ENCODE data around the gene HDAC6. TPM values are rescaled to one million over a fixed set of nuclear protein-coding genes. Genes with fewer than 3 reads are reported as not detected.
A peak's percentile ranks its signal among the peaks of the same experiment; 100 is the strongest.

The HDAC6 gene
- 64.1 TPM for total RNA-seq

DNA sequence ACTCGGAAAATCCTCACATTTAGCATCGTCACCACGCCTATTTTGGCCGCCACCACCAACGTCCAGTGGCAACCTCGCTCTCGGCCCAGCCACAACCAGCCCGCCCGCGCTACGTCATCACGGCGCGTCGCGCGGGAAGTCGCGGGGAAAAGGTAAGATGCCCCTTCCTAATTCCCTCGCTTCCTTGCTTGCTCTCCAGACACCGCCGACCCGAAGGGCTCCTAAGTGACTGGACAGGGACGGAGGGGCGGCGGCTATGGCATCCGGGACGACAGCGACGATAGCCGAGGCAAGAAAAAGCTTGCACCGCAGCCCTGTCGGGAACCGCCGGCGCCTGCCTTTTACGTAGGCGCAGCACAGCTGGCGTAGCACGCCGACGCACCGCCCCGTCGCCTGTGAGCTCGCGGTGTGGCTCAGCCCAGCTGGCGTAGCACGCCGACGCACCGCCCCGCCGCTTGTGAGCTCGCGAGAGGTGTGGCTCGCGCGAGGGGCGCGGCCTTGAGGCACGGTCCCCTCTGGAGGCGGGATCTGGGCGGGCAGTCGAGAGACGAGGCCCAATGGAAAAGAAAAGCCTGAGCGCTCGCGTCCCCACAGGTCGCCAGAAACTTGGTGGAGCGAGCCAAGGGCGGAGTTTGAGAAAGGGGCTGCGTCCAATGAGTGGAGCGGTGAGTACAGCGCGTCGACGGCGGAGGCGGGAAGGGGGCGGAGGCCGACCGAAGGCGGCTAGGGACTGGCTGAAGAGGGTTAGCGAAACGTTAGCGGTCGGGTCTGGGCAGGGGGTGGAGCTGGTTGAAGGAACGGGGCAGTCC, at the start of gene HDAC6:
Gene HDAC6, plus strand, starts transcription at position 788 of the 809 bp plus-strand sequence. CDS start 626 bp downstream, outside the sequence.
- peak; percentile 93 for DNase-seq

GRCh38 chrX:48752498-48752897, 49.4 kb upstream of the HDAC6 start:
- DNase-seq = no peak

- DNase-seq = no peak
Measured at GRCh38 chrX:48753708-48754228, 48.1 kb upstream of the HDAC6 start.

DNA sequence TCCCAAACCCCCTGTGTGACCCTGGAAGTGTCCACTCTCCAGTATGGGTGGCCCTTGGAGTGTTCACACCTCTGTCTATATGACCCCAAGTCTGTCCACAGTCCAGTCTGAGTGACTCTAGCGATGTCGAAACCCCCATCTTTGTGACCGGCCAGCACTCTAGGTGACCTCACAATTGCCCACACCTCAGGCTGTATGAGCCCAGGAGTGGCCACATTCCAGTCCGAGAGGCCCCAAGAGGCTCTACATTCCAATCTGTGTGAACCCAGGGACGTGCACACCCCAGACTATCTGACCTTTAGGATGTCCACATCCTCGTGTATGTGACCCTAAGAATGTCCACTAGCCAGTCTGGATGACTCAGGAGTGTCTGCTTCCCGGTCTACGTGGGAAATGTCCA, 47.6 kb upstream of the HDAC6 start:
- no peak for DNase-seq

DNA sequence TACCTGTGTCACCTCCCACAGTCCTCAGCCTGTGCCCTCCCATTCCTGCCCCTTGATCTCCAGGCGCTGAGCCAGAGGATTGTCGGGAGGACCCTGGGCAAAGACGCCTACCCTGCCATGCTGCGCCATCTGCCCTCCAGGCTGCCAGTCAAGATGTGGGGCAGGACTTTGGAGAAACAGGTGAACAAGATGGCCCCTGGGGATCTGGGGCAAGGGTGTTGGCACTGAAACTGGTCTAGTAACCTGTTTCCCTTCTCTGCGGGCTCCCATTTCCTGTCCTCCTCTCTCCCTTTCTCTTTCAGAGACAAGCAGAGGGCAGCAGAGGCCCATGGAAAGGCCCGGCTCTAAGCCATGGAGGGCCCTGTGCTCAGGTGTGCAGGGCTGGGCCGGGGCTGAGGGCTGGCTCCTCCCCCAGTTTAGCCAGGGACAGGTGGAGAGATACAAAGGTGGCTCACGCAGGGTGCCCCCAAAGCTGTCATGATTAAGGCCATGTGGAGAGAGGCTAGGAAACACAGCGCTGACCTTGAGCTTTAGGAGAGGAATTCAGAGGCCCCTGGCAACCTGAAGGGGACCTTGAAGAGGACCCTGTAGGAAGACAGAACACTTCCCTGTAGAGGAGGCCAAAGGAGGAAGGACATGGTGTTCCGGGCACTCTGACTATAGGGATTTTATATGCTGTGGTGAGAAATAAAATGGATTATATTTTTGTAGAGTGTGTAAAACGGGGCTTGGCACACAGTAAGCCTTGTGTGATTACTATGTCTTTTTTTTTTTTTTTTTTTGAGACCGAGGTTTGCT, 40.0 kb upstream of the HDAC6 start, which contains the start of gene GLOD5:
Gene GLOD5, plus strand, starts transcription at position 74 of the 798 bp plus-strand sequence. Its CDS starts 44 bp downstream, at position 118.
- DNase-seq = no peak

GRCh38 chrX:48769230-48769629, 32.6 kb upstream of the HDAC6 start:
- no peak for DNase-seq

DNA sequence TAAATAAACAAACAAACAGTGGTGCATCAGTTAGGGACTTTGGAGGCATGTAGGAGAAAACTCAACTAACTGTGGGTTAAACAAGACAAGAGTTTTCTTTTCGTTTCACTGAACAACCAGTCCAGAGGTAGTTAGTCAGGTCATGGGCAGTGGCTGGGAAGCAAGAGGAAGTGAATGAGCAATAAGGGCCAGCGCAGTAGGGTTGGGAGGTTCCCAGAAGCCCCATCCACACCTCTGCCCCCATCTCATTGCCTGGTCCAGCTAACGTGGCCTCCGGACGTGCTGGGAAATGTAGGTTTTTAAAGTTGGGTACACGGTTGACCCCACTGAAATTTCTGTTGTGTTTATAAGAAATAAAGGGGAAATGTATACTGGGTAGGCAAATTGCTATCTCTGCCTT, 31.6 kb upstream of the HDAC6 start:
- no peak for DNase-seq

DNA sequence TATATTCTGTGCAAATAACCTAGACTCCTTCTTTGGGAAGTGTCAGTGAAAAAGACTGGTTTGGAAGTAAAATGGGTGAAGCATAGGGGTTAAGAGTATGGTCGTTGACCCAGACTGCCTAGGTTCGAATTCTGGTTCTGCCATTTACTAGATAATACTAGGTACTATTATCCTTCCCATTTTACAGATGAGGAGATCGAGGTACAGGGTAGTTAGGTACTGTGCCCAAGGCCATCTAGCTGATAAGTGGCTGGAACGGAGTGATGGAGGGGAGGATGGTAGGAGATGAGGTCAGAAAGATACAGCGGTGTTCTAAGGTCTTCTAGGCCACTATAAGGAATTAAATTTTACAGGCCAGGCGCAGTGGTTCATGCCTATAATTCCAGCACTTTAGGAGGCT, 29.3 kb upstream of the HDAC6 start:
- no peak for DNase-seq

DNA sequence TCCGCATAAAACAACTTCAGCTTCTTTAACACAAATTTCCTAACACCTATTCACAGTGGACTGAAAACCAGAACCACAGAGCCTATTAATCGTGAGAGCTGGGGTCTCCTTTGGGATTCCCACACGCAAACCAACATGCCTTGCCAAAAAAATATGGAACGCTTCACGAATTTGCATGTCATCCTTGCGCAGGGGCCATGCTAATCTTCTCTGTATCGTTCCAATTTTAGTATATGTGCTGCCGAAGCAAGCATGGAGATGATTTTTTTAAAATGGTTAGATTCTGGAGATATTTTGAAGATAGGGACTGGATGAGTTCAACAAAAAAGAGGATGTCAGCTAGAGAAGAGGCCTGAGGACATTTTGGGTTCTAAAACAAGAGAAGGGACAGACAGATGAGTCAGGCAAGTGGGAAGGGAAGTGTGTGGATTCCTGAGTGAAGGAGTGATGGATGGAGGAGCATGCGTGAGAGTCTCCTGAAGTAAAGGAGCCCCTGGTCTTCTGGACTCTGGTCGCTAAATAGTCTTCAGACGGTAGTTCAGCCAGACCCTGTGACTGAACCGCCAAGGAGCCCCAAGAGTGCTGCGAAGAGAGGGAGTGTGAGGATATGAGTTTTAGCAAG, 24.9 kb upstream of the HDAC6 start:
- DNase-seq = no peak

DNA sequence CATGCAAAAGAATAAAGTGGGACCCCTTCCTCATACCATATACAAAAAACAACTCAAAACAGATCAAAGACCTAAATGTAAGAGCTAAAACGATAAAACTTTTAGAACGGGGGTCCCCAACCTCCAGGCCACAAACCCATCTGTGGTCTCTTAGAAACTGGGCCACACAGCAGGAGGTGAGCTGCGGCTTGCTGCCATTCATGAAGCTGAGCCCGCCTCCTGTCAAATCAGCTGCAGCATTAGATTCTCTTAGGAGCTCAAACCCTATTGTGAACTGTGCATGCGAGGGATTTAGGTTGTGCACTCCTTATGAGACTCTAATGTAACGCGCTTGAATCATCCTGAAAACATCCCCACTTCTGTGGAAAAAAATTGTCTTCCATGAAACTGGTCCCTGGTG, 22.5 kb upstream of the HDAC6 start:
- no peak for DNase-seq

- no peak for DNase-seq
Measured at GRCh38 chrX:48781705-48782104, 20.2 kb upstream of the HDAC6 start.

DNA sequence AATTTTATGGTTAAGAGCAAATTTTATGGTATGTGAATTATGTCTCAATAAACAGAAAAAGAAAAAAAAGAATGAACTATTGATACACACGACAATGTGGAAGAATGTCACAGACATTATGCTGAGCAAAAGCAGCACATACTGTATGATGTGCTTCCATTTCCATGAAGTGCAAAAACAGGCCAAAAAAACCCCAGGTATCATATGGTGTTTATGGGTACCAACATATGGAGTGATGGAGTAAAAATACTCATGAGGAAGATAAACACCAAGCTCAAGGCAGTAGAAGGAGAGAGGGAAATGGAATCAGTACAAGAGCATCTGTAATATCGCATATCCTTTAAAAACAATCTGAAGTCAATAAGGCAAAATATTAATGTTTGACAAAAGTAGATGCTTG, 19.7 kb upstream of the HDAC6 start:
- DNase-seq = no peak

- no peak for DNase-seq
Measured at GRCh38 chrX:48782795-48783194, 19.1 kb upstream of the HDAC6 start.

GRCh38 chrX:48784726-48785125, 17.1 kb upstream of the HDAC6 start:
- no peak for DNase-seq

GRCh38 chrX:48785186-48785539, 16.7 kb upstream of the HDAC6 start:
- DNase-seq = no peak

GRCh38 chrX:48785540-48786214, 16.2 kb upstream of the HDAC6 start:
- DNase-seq = no peak

DNA sequence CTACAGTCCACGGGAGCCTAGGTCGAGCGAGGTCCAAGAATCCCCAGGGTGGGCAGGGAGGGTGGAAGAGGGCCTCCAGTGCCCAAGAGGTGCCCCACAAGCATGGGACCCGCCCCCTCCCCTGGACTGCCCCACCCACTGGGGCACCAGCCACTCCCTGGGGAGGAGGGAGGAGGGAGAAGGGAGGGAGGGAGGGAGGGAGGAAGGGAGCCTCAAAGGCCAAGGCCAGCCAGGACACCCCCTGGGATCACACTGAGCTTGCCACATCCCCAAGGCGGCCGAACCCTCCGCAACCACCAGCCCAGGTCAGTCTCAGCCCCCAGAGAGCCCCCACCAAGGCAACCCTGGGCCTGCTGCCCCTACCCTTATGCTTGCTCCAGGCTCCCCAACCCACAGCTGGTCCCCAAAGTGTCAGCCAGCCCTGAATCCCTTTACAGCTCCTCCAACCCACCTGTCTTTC, 15.5 kb upstream of the HDAC6 start, which contains the start of gene GATA1:
Gene GATA1, plus strand, starts transcription at position 250 of the 460 bp plus-strand sequence. CDS start 4,520 bp downstream, outside the sequence.
- no peak for DNase-seq

DNA sequence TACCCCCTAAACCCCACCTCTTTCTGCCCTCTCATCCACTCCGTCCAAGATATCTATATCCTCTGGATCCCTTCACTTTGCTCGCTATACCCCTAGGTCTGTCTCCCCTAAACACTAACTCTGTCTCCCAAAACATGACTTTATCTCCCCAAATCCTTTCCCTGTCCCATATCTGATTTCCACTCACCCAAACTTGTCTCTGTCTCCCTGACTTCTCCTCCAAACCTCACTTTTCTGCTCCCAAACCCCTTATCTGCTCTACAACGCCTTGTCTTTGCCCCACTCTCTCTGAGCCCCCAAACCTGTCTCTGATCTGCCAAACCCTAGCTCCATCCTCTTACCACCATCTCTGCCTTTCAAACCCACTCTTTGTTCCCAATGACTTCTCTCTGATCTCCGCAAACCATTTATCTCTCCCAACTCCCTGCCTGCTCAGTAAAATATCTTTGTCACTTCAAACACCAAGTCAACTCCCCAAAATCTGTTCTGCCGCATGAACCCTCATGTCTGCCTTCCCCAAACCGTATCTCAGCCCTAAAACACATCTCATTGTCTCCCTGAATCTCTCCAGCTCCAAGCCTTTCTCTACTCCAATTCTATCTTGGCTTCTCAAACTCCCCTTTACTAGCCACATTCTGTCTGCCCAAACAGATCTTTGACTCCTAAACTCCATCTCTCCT, 14.9 kb upstream of the HDAC6 start:
- DNase-seq = no peak

DNA sequence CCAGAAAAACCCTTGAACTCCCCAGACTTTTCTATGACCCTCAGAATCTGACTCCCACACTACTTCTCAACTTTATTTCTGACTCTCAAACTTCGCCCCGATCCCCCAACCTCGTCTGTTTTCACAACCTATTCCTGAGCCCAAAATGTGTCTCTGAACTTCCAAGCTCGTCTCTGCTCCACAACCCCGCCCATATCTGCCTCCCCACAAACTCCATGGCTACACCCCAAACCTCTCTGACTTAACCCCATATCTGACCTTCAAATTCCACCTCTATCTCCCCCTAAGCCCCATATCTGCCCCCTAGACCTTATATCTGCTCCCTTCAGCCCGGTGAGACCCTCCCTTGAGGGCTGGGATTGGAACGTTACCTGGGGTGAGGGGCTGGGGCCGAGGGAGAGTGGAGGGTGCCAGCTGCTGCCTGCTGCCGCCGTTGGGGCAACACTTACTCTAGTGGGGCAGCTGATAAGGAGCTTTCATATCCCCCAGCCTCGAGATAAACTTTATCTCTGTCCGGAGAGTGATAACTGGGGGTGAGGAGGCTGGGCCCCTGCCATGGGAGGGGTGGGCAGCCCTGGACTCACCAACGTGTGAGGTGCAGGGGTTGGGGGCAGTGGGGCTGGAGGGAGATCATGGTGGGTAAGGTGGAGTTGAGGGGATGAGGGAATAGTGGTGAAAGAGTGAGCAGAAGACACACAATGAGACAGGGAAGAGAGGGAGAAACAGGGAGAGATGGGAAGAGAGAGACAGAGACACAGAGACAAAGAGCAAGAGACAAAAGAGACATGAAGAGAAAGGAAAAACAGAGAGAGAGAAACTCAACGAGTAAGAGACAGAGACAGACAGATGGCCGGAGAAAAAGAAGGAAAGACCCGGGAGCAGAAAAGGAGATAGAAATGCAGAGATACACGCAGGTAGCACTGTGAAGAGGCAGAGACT, 14.1 kb upstream of the HDAC6 start:
- DNase-seq = no peak

Measured in occipital lobe (tissue), 2 donors.